Fibroblast of the aortic adventitia (primary cell): ENCODE results near the gene CEP170B. TPM values are rescaled to one million over a fixed set of nuclear protein-coding genes. Genes with fewer than 3 reads are reported as not detected.

Experiments used
- DNase-seq: peaks from one replicate; pipeline ENCODE4 v3.0.0-alpha.2; 2010; ENCODE audit warnings: low read depth
- H3K4me3 ChIP-seq: 2 replicates; pipeline ENCODE4 v1.5.1; 2011; ENCODE audit warnings: low read depth, mild to moderate bottlenecking, control low read depth, low read length, moderate library complexity
- total RNA-seq: library from RNA; depleted of rRNA; stranded (reverse); fragments of >200 nt; gene quantifications from 2 replicates; pipeline ENCODE4 v1.2.3, GENCODE V29; 2012; ENCODE audit warnings: low replicate concordance
- TF ChIP-seq, protein P1 (sequence below): IDR thresholded peaks from 2 replicates; pipeline ENCODE4 v1.5.1; 2011; ENCODE audit warnings: mild to moderate bottlenecking, low read length, control low read depth, inconsistent platforms; ENCODE audit not compliant: insufficient read depth

Gene CEP170B
- total RNA-seq, 1 donor: 18.2 TPM

DNA sequence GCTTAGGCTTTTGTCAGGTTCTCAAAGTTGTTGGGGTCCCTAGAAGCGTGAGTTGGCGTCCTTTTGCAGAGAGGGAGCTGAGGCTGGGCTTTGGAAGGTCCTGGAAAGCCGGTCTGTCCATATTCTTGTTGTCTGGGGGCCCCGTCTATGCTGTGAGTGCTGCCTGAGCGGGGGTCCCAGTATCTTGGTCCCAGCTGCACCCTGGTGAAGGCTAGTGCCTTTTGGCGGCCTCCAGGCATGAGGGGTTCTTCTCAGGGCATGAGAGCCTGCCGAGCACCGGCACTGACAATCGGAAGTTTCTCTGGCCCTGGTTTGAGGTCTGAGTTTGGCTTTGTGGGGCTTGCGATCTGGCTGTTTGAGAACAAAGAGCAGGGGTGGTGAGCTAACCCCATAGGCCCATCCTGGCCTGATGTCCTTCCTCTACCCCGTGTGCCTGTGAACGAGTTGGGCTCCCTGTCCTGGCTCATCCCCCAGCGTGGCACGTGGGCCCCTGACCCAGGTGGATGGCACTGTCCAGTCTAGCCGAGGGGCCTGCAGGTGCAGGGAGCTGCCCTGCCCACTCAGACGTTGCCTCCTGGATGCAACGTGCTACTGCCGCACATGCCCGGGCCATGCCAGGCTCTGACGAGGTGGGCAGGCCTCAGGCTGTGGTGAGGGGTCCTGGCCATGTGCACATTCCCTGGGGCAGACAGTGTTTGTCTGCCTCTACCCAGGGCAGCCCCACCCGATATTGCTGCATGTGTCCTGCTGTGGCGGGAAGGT is 3.9 kb downstream of the CEP170B start:
- no peak for DNase-seq
- H3K4me3 ChIP-seq: no peak overlapping the region
- TF ChIP-seq, protein P1, sequence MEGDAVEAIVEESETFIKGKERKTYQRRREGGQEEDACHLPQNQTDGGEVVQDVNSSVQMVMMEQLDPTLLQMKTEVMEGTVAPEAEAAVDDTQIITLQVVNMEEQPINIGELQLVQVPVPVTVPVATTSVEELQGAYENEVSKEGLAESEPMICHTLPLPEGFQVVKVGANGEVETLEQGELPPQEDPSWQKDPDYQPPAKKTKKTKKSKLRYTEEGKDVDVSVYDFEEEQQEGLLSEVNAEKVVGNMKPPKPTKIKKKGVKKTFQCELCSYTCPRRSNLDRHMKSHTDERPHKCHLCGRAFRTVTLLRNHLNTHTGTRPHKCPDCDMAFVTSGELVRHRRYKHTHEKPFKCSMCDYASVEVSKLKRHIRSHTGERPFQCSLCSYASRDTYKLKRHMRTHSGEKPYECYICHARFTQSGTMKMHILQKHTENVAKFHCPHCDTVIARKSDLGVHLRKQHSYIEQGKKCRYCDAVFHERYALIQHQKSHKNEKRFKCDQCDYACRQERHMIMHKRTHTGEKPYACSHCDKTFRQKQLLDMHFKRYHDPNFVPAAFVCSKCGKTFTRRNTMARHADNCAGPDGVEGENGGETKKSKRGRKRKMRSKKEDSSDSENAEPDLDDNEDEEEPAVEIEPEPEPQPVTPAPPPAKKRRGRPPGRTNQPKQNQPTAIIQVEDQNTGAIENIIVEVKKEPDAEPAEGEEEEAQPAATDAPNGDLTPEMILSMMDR: no peak

- no peak overlapping the region for H3K4me3 ChIP-seq
- DNase-seq: no peak
- TF ChIP-seq, protein P1: no peak
Observed at GRCh38 chr14:104869669-104870367, 4.8 kb downstream of the CEP170B start.

- DNase-seq: no peak
- TF ChIP-seq, protein P1: peak; percentile 36
- no peak overlapping the region for H3K4me3 ChIP-seq
Observed at GRCh38 chr14:104870368-104871144, 5.5 kb downstream of the CEP170B start.

DNA sequence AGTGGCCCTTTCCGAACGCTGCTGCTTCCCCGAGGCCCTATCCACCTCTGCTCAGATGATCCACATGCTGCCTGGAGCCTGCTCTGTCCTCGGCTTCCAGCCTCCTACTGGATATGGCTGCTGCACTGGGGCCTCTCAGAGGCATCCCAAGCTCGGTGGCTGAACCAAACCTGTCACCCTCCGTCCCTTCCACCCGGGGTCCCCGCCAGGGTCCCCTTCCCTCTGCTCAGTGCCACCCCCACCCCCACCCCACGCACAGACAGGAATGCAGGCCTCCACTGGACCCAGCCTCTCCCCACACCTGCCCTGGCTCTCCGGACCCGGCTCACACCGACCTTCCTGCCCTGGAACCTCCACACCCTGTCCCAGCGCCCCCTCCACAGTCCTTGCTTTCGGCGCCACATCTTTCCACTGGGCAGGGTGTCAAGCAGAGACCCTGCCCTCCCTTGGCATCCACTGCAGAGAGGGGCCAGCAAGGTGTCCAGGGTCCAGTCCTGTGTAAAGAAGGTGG is 6.1 kb downstream of the CEP170B start:
- H3K4me3 ChIP-seq: no peak overlapping the region
- no peak for DNase-seq
- TF ChIP-seq, protein P1: no peak

- TF ChIP-seq, protein P1: no peak
- no peak for DNase-seq
- H3K4me3 ChIP-seq: no peak overlapping the region
Observed at GRCh38 chr14:104871656-104872468, 6.8 kb downstream of the CEP170B start.
